ENCODE results near the gene NAALADL2. TPM values are rescaled to one million over a fixed set of nuclear protein-coding genes. Genes with fewer than 3 reads are reported as not detected.
"Not testable (repeated sequence)": the region's sequence is repeated elsewhere in the genome, so short reads cannot be mapped to it uniquely, and the experiment has no call there.

Gene NAALADL2
- total and polyA plus RNA-seq, 4 donors = 0.28 to 4.6 (median 3.1) TPM

DNA sequence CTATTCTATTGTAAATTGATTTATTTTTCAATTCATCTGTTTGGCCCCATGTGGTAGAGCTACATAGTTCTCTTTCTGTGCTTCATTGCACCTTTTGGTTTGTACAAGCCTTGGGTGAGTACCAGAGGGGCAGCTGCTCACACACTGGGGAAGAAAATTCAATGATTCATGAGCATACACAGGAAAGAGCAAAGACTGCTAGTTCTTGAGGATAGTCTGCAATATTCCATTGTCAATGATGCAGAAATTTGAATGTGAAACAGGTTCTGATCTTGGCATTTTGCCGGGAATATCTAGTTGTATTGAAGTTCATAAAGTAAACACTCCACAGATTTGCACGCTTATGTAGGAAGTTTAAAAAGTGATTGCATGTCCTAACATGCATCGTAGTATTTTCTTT, 304.6 kb downstream of the NAALADL2 start:
- H3K9ac ChIP-seq (ENCODE audit: low read depth in 1 of 2, low read length in 2 of 2) = no peak overlapping the region
- H3K27ac ChIP-seq (ENCODE audit: low read depth in 1 of 2, low read length in 2 of 2) = no peak overlapping the region
- 88% methylated on average over 3 of the region's 3 CpGs for WGBS
- no peaks in the 10 kb centered on the region for H3K27me3 ChIP-seq (ENCODE audit: control insufficient read depth in 4 of 4, insufficient read depth in 4 of 4, low read length in 3 of 4)
- H3K4me1 ChIP-seq (ENCODE audit: control insufficient read depth in 4 of 4, insufficient read depth in 4 of 4, low read length in 3 of 4) = no peaks in the 10 kb centered on the region
- TF ChIP-seq JUND (IDR thresholded peaks at IDR 0.05) (no peak), SP1 (IDR thresholded peaks at IDR 0.05) (no peak), HNF4A (conservative IDR thresholded peaks at IDR 0.05) (no peak), YY1 (IDR thresholded peaks at IDR 0.05) (no peak), RXRA (IDR thresholded peaks at IDR 0.05) (no peak)
- TF ChIP-seq, protein P1, sequence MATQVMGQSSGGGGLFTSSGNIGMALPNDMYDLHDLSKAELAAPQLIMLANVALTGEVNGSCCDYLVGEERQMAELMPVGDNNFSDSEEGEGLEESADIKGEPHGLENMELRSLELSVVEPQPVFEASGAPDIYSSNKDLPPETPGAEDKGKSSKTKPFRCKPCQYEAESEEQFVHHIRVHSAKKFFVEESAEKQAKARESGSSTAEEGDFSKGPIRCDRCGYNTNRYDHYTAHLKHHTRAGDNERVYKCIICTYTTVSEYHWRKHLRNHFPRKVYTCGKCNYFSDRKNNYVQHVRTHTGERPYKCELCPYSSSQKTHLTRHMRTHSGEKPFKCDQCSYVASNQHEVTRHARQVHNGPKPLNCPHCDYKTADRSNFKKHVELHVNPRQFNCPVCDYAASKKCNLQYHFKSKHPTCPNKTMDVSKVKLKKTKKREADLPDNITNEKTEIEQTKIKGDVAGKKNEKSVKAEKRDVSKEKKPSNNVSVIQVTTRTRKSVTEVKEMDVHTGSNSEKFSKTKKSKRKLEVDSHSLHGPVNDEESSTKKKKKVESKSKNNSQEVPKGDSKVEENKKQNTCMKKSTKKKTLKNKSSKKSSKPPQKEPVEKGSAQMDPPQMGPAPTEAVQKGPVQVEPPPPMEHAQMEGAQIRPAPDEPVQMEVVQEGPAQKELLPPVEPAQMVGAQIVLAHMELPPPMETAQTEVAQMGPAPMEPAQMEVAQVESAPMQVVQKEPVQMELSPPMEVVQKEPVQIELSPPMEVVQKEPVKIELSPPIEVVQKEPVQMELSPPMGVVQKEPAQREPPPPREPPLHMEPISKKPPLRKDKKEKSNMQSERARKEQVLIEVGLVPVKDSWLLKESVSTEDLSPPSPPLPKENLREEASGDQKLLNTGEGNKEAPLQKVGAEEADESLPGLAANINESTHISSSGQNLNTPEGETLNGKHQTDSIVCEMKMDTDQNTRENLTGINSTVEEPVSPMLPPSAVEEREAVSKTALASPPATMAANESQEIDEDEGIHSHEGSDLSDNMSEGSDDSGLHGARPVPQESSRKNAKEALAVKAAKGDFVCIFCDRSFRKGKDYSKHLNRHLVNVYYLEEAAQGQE (IDR thresholded peaks at IDR 0.05) = no peak
- TF ChIP-seq, protein P2, sequence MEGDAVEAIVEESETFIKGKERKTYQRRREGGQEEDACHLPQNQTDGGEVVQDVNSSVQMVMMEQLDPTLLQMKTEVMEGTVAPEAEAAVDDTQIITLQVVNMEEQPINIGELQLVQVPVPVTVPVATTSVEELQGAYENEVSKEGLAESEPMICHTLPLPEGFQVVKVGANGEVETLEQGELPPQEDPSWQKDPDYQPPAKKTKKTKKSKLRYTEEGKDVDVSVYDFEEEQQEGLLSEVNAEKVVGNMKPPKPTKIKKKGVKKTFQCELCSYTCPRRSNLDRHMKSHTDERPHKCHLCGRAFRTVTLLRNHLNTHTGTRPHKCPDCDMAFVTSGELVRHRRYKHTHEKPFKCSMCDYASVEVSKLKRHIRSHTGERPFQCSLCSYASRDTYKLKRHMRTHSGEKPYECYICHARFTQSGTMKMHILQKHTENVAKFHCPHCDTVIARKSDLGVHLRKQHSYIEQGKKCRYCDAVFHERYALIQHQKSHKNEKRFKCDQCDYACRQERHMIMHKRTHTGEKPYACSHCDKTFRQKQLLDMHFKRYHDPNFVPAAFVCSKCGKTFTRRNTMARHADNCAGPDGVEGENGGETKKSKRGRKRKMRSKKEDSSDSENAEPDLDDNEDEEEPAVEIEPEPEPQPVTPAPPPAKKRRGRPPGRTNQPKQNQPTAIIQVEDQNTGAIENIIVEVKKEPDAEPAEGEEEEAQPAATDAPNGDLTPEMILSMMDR (IDR thresholded peaks at IDR 0.05; ENCODE audit: low read depth, low read length, missing input control) = no peak
- TF ChIP-seq, protein P3, sequence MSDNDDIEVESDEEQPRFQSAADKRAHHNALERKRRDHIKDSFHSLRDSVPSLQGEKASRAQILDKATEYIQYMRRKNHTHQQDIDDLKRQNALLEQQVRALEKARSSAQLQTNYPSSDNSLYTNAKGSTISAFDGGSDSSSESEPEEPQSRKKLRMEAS (IDR thresholded peaks at IDR 0.05) = no peak
- DNase-seq (ENCODE audit: low spot score) = no peak
- H3K9me3 ChIP-seq (ENCODE audit: control insufficient read depth in 4 of 4, low read length in 3 of 4) = no peaks in the 10 kb centered on the region
- no peaks in the 10 kb centered on the region for H3K36me3 ChIP-seq (ENCODE audit: control insufficient read depth in 4 of 4, insufficient read depth in 3 of 4, low read depth in 1 of 4, low read length in 3 of 4)
- H3K4me3 ChIP-seq (ENCODE audit: low read depth in 1 of 3, low read length in 3 of 3) = no peak overlapping the region

DNA sequence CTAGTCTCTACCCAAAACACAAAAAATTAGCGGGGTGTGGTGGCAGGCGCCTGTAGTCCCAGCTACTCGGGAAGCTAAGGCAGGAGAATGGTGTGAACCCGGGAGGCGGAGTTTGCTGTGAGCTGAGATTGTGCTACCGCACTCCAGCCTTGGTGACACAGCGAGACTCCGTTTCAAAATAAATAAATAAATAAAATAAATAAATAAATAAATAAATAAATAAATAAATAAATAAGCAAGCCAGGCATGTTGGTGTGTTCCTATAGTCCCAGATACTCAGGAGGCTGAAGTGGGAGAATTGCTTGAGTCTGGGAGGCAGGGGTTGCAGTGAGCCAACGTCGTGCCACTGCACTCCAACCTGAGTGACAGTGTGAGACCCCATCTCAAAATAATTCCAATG, 314.0 kb downstream of the NAALADL2 start:
- not testable (repeated sequence) for H3K27me3 ChIP-seq (ENCODE audit: control insufficient read depth in 4 of 4, insufficient read depth in 4 of 4, low read length in 3 of 4); DNase-seq (ENCODE audit: low spot score); H3K4me1 ChIP-seq (ENCODE audit: control insufficient read depth in 4 of 4, insufficient read depth in 4 of 4, low read length in 3 of 4); H3K4me3 ChIP-seq (ENCODE audit: low read depth in 1 of 3, low read length in 3 of 3); H3K9me3 ChIP-seq (ENCODE audit: control insufficient read depth in 4 of 4, low read length in 3 of 4); H3K9ac ChIP-seq (ENCODE audit: low read depth in 1 of 2, low read length in 2 of 2); H3K36me3 ChIP-seq (ENCODE audit: control insufficient read depth in 4 of 4, insufficient read depth in 3 of 4, low read depth in 1 of 4, low read length in 3 of 4); H3K27ac ChIP-seq (ENCODE audit: low read depth in 1 of 2, low read length in 2 of 2)
- WGBS = 98% methylated on average over 10 of the region's 10 CpGs

DNA sequence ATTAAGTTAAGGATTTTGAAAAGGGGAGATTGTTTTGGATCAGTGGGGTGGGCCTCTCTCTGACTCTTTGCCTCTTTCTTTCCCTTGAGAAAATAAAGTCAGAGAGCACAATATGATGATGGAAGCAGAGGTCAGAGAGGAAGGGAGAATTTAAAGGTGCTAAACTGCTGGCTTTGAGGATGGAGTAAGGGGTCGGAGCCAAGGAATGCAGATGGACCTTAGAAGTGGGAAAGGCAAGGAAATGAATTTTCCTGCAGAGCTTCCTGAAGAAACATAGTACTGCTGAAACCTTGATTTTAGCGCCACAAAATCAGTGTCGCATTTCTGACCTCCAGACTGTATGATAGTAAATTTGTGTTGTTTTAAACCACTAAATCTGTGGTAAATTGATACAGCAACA, 317.4 kb downstream of the NAALADL2 start:
- Histone ChIP-seq H3K36me3 (ENCODE audit: control insufficient read depth in 4 of 4, insufficient read depth in 3 of 4, low read depth in 1 of 4, low read length in 3 of 4) (no peaks in the 10 kb centered on the region), H3K9me3 (ENCODE audit: control insufficient read depth in 4 of 4, low read length in 3 of 4) (no peaks in the 10 kb centered on the region), H3K4me3 (ENCODE audit: low read depth in 1 of 3, low read length in 3 of 3) (no peak overlapping the region), H3K9ac (ENCODE audit: low read depth in 1 of 2, low read length in 2 of 2) (no peak overlapping the region), H3K27me3 (ENCODE audit: control insufficient read depth in 4 of 4, insufficient read depth in 4 of 4, low read length in 3 of 4) (no peaks in the 10 kb centered on the region), H3K27ac (ENCODE audit: low read depth in 1 of 2, low read length in 2 of 2) (no peak overlapping the region), H3K4me1 (ENCODE audit: control insufficient read depth in 4 of 4, insufficient read depth in 4 of 4, low read length in 3 of 4) (peaks cover 0 to 8% (median 0%) of the 10 kb centered on the region in 4 donors)
- WGBS = 87% methylated on average over 3 of the region's 3 CpGs
- no peak for DNase-seq (ENCODE audit: low spot score)
- TF ChIP-seq HNF4G (IDR thresholded peaks at IDR 0.05) (no peak), FOXA2 (IDR thresholded peaks at IDR 0.05) (no peak), GABPA (IDR thresholded peaks at IDR 0.05 in 1 of 2, conservative IDR thresholded peaks at IDR 0.05 in 1 of 2) (no peak), RAD21 (IDR thresholded peaks at IDR 0.05) (no peak), FOXA1 (IDR thresholded peaks at IDR 0.05) (no peak), TAF1 (conservative IDR thresholded peaks at IDR 0.05) (no peak), HNF4A (conservative IDR thresholded peaks at IDR 0.05) (no peak), NR2F2 (IDR thresholded peaks at IDR 0.05) (no peak), YY1 (IDR thresholded peaks at IDR 0.05) (no peak), SP1 (IDR thresholded peaks at IDR 0.05) (no peak)
- TF ChIP-seq, protein P3 (IDR thresholded peaks at IDR 0.05) = no peak

Measured in liver (tissue), 9 donors.